ENCODE measurements around the gene C14orf119. TPM values are rescaled to one million over a fixed set of nuclear protein-coding genes. Genes with fewer than 3 reads are reported as not detected.
A peak's percentile ranks its signal among the peaks of the same experiment; 100 is the strongest.

C14orf119 gene
- total and polyA plus RNA-seq, 9 of the 15 experiments (the other 6 are each of a cell fraction or from before 2014, with no cell fraction given): 36.7 to 251 (median 51.8) TPM

DNA sequence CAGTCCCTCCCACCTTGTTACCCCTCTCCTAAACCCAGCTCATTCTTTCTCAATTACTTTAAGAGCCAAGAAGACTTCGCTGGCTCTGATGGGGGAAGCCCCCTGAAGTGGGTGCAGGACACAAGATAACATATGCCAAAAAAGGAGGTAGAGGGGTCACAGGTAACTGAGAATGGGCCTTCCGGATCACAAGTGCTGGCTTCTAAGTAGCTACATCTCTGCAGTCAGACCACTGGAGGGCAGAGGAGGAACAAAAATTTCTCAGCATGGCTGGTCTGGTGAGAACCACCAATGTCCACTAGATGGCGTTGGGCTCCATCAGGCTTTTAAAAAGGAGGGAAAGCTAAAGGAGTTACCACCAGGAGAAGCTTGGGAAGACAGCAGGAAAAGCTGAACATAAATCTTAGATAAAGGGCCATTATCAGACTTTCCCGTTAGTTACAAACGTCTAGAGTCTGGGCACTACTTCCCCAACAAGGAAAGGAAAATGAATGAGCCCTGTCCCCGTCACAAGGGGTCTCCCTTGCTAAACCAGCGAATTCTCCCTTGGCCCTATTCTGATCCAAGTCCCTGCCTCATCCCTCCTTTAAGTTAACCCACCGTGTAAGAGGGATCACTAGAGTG lies 26.4 kb upstream of the C14orf119 start (continued):
- TF ChIP-seq XRCC5 (IDR thresholded peaks at IDR 0.05; ENCODE audit: low read depth, low read length) (peak; percentile 79; the same call in 1 of the 2 replicates), MECOM (CRISPR knock-in tag; IDR thresholded peaks at IDR 0.05) (no peak), SIN3A (IDR thresholded peaks at IDR 0.05; ENCODE audit: borderline replicate concordance in 2 of 2, control insufficient read depth in 1 of 2, low read depth in 2 of 2, low read length in 2 of 2) (no peak), MEIS2 (IDR thresholded peaks at IDR 0.05; ENCODE audit: partially characterized antibody) (no peak), TRIM24 (IDR thresholded peaks at IDR 0.05) (no peak), PHF20 (IDR thresholded peaks at IDR 0.05; ENCODE audit: partially characterized antibody) (no peak), TRIM28 (IDR thresholded peaks at IDR 0.05) (no peak), NUFIP1 (IDR thresholded peaks at IDR 0.05; ENCODE audit: partially characterized antibody) (no peak), YY1 (IDR thresholded peaks at IDR 0.05; ENCODE audit: borderline replicate concordance in 1 of 3, control insufficient read depth in 1 of 3, extremely low read depth in 1 of 3, insufficient read depth in 3 of 3, insufficient read length in 1 of 3, insufficient replicate concordance in 2 of 3, low read depth in 1 of 3, low read length in 2 of 3) (peak in 1 of 3 experiments; percentile 70), TAF9B (IDR thresholded peaks at IDR 0.05; ENCODE audit: partially characterized antibody) (no peak), KDM2B (CRISPR knock-in tag; IDR thresholded peaks at IDR 0.05) (no peak)
- TF ChIP-seq, protein P1, sequence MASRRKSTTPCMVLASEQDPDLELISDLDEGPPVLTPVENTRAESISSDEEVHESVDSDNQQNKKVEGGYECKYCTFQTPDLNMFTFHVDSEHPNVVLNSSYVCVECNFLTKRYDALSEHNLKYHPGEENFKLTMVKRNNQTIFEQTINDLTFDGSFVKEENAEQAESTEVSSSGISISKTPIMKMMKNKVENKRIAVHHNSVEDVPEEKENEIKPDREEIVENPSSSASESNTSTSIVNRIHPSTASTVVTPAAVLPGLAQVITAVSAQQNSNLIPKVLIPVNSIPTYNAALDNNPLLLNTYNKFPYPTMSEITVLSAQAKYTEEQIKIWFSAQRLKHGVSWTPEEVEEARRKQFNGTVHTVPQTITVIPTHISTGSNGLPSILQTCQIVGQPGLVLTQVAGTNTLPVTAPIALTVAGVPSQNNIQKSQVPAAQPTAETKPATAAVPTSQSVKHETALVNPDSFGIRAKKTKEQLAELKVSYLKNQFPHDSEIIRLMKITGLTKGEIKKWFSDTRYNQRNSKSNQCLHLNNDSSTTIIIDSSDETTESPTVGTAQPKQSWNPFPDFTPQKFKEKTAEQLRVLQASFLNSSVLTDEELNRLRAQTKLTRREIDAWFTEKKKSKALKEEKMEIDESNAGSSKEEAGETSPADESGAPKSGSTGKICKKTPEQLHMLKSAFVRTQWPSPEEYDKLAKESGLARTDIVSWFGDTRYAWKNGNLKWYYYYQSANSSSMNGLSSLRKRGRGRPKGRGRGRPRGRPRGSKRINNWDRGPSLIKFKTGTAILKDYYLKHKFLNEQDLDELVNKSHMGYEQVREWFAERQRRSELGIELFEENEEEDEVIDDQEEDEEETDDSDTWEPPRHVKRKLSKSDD (conservative IDR thresholded peaks at IDR 0.05; ENCODE audit: low read length): 0 out of 2 replicates have a peak, but pooled peaks have one; percentile 25
- TF ChIP-seq, protein P2, sequence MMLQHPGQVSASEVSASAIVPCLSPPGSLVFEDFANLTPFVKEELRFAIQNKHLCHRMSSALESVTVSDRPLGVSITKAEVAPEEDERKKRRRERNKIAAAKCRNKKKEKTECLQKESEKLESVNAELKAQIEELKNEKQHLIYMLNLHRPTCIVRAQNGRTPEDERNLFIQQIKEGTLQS (IDR thresholded peaks at IDR 0.05): no peak
- TF ChIP-seq, protein P2 (CRISPR knock-in tag; conservative IDR thresholded peaks at IDR 0.05): peak; percentile 69; the same call in 1 of the 2 replicates

All from K562 (cell line).